ENCODE data around the gene OXLD1. TPM values are rescaled to one million over a fixed set of nuclear protein-coding genes. Genes with fewer than 3 reads are reported as not detected.

OXLD1 gene
- total RNA-seq, 4 donors from 2014 or later, result 17.6 to 54.5 (median 37.4) TPM

- no peak overlapping the region for H3K27ac ChIP-seq
- peaks cover 0 to 11% (median 2%) of the 10 kb centered on the region in 3 donors for H3K4me1 ChIP-seq
- DNase-seq, result no peak
- WGBS, 2 donors, result 68 to 79% methylated on average over 13 to 14 of the region's 18 CpGs
- intact Hi-C loops (cut with DNase I), result no loop called here
- H3K9me3 ChIP-seq, result no peaks in the 10 kb centered on the region
- no peaks in the 10 kb centered on the region for H3K27me3 ChIP-seq
- H3K36me3 ChIP-seq, result peaks cover 31 to 68% (median 49%) of the 10 kb centered on the region in 3 donors
- TF ChIP-seq CTCF (IDR thresholded peaks at IDR 0.05) (no peak), POLR2A (IDR thresholded peaks at IDR 0.05) (no peak)
- no peak overlapping the region for H3K4me3 ChIP-seq
Observed at GRCh38 chr17:81673561-81674258, 7.3 kb upstream of the OXLD1 start.

- Histone ChIP-seq H3K4me3 (no peak overlapping the region), H3K36me3 (peaks cover 31 to 72% (median 49%) of the 10 kb centered on the region in 3 donors), H3K27me3 (no peaks in the 10 kb centered on the region), H3K9me3 (no peaks in the 10 kb centered on the region), H3K27ac (no peak overlapping the region), H3K4me1 (peaks cover 5 to 19% (median 10%) of the 10 kb centered on the region in 3 donors)
- no peak for DNase-seq
- 88 to 93% methylated on average over 4 to 6 of the region's 16 CpGs for WGBS, 2 donors
- intact Hi-C loops (cut with DNase I), result no loop called here
- TF ChIP-seq POLR2A (IDR thresholded peaks at IDR 0.05), result no peak
- no peak for TF ChIP-seq CTCF (IDR thresholded peaks at IDR 0.05)
Observed at GRCh38 chr17:81672954-81673353, 6.5 kb upstream of the OXLD1 start.

- no peak for TF ChIP-seq CTCF (IDR thresholded peaks at IDR 0.05)
- no peak for TF ChIP-seq POLR2A (IDR thresholded peaks at IDR 0.05)
- peaks cover 10 to 24% (median 14%) of the 10 kb centered on the region in 3 donors for H3K4me1 ChIP-seq
- intact Hi-C loops (cut with DNase I), result no loop called here
- no peak overlapping the region for H3K27ac ChIP-seq
- H3K36me3 ChIP-seq, result peaks cover 31 to 72% (median 49%) of the 10 kb centered on the region in 3 donors
- no peak overlapping the region for H3K4me3 ChIP-seq
- no peaks in the 10 kb centered on the region for H3K9me3 ChIP-seq
- DNase-seq, result no peak
- H3K27me3 ChIP-seq, result no peaks in the 10 kb centered on the region
- 60% methylated on average over 2 of the region's 18 CpGs; no CpG with 5 or more reads in 1 of the 2 donors for WGBS, 2 donors
Observed at GRCh38 chr17:81672504-81672903, 6.1 kb upstream of the OXLD1 start.

GRCh38 chr17:81667754-81668153 is 1.3 kb upstream of the OXLD1 start:
- DNase-seq, result no peak
- WGBS, 2 donors, result 38 to 58% methylated on average over 6 to 13 of the region's 18 CpGs
- Histone ChIP-seq H3K36me3 (peaks cover 31 to 60% (median 36%) of the 10 kb centered on the region in 3 donors), H3K4me1 (peaks cover 30 to 61% (median 42%) of the 10 kb centered on the region in 3 donors), H3K4me3 (peak overlapping the region; percentile 87 to 97 (median 91)), H3K27me3 (no peaks in the 10 kb centered on the region), H3K9me3 (no peaks in the 10 kb centered on the region), H3K27ac (peak overlapping the region; percentile 79 to 98 (median 93))
- peak in 5 of 6 experiments; percentile 11 to 56 (median 30) for TF ChIP-seq CTCF (IDR thresholded peaks at IDR 0.05)
- no peak for TF ChIP-seq POLR2A (IDR thresholded peaks at IDR 0.05)
- intact Hi-C loops (cut with DNase I), result no loop called here

GRCh38 chr17:81666092-81666341 is 388 bp downstream of the OXLD1 start:
- H3K4me3 ChIP-seq, result peak overlapping the region; percentile 87 to 97 (median 91)
- peak overlapping the region; percentile 92 to 98 (median 94) for H3K27ac ChIP-seq
- H3K27me3 ChIP-seq, result no peaks in the 10 kb centered on the region
- H3K9me3 ChIP-seq, result no peaks in the 10 kb centered on the region
- WGBS, 2 donors, result 0 to 4% methylated on average over 1 to 5 of the region's 16 CpGs
- H3K4me1 ChIP-seq, result peaks cover 30 to 69% (median 42%) of the 10 kb centered on the region in 3 donors
- TF ChIP-seq POLR2A (IDR thresholded peaks at IDR 0.05) (no peak), CTCF (IDR thresholded peaks at IDR 0.05) (no peak)
- intact Hi-C loops (cut with DNase I), result no loop called here
- DNase-seq, result no peak
- peaks cover 19 to 42% (median 20%) of the 10 kb centered on the region in 3 donors for H3K36me3 ChIP-seq

Data from esophagus squamous epithelium (tissue), 5 donors.